ENCODE measurements around the gene GRIK1.

Gene GRIK1

DNA sequence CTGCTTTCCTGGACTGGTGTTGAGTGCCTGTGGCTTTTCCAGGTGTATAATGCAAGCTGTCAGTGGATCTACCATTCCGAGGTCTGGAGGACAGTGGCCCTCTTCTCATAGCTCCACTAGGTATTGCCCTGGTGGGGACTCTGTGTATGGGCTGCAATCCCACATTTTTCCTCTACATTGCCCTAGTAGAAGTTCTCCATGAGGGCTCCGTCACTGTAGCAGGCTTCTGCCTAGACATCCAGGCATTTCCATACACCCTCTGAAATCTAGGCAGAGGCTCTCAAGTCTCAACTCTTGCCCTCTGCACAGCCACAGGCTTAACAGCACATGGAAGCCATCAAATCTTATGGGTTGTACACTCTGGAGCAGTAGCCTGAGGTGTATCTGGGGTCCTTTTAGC is 107.6 kb downstream of the GRIK1 start:
- Mint-ChIP-seq H3K4me3 (no peak overlapping the region), H3K27me3 (ENCODE audit: low read depth) (no peaks in the 10 kb centered on the region), H3K27ac (no peak overlapping the region), H3K36me3 (ENCODE audit: low read depth) (no peaks in the 10 kb centered on the region), H3K9me3 (peaks cover 4% of the 10 kb centered on the region), H3K4me1 (ENCODE audit: low read depth) (no peaks in the 10 kb centered on the region)
- no peak for DNase-seq (ENCODE audit: low spot score)

DNA sequence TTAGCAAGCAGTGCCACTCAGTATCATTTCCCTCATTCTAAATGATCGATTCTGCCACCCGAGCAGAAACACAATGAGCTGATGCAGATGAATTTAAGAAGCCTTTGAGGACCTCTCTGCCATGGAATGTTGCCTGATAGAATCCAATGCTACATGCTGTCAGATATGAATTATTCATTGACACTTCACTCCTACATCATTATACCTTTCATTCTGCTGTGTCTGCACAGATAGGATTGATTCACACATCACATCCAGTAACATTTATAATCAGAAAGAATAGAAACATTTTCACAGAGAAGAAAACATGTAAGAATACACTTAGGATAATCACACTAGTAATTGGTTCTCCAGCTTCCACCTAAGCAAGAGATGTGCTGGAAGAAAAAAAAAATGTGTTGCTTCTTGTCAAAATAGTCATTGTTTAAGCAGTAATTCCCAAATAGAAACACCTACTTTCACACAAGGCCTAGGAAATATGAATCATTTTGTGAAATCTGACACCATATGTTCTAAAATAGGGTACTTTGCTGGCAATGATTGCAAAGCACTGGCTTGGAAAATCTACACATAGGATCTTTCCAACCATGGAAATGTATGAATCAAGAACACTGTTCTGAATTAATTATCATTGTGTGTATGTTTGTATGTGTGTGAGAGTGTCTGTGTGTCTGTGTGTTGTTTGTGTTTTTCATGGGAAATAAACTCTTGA is 110.1 kb downstream of the GRIK1 start:
- H3K36me3 Mint-ChIP-seq (ENCODE audit: low read depth) = no peaks in the 10 kb centered on the region
- no peaks in the 10 kb centered on the region for H3K4me1 Mint-ChIP-seq (ENCODE audit: low read depth)
- no peak overlapping the region for H3K27ac Mint-ChIP-seq
- no peak for DNase-seq (ENCODE audit: low spot score)
- H3K4me3 Mint-ChIP-seq = no peak overlapping the region
- peaks cover 4% of the 10 kb centered on the region for H3K9me3 Mint-ChIP-seq
- no peaks in the 10 kb centered on the region for H3K27me3 Mint-ChIP-seq (ENCODE audit: low read depth)

DNA sequence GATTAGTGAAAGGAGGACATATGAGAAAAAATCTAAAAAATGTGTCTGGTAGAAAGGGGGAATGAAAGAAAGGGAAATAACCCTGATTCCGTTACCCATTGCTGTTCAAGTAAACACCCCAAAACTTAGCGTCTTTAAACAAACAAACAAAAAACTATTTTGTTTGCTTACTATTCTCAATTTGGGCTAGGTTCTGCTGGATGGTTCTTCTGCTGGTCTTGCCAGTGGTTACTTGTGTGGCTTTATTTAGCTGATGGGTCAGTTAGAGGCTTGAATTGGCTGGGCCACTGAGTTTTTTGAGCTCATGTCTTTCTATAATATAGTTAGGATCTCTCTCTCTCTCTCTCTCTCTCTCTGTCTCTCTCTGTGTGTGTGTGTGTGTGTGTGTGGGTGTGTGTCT is 112.1 kb downstream of the GRIK1 start:
- Mint-ChIP-seq H3K9me3 (peaks cover 4% of the 10 kb centered on the region), H3K27ac (no peak overlapping the region), H3K4me3 (no peak overlapping the region), H3K4me1 (ENCODE audit: low read depth) (no peaks in the 10 kb centered on the region), H3K36me3 (ENCODE audit: low read depth) (no peaks in the 10 kb centered on the region), H3K27me3 (ENCODE audit: low read depth) (no peaks in the 10 kb centered on the region)
- no peak for DNase-seq (ENCODE audit: low spot score)

DNA sequence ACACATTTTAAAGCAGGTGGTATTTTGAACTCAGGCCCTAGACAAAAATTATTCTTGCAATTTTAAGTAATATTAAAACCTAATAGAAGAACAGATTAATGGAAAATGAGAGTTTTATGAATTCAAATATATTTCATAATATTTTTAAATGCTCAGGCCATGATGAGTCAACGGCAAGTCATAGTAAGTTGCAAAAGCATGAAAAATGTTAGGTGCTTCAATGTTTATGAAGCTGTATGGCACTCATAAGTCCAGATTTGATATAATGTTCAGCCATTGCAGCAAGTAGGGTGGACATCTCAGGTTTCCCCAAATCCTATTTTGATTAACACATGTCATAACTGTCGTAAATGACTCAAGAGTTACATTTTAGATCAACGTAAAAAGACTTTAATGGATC is 112.6 kb downstream of the GRIK1 start:
- no peak overlapping the region for H3K27ac Mint-ChIP-seq
- H3K36me3 Mint-ChIP-seq (ENCODE audit: low read depth) = no peaks in the 10 kb centered on the region
- H3K4me1 Mint-ChIP-seq (ENCODE audit: low read depth) = no peaks in the 10 kb centered on the region
- no peak for DNase-seq (ENCODE audit: low spot score)
- no peaks in the 10 kb centered on the region for H3K27me3 Mint-ChIP-seq (ENCODE audit: low read depth)
- H3K4me3 Mint-ChIP-seq = no peak overlapping the region
- peaks cover 4% of the 10 kb centered on the region for H3K9me3 Mint-ChIP-seq

DNA sequence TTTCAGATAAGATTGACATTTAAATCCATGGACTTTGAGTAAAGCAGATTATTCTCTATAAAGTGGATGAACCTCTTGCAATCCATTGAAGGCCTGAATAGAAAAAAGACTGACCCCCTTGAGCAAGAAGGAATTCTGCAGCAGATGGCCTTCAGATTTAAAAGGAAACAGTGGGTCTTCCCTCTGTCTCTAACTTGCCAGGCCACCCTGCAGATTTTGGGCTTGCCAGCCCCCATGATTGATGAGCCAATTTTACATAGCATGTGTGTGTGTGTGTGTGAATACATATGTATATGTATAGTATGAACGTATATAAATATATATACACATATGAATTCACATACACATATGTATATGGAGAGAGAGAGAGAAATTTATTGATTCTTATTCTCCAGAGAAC is 113.4 kb downstream of the GRIK1 start:
- H3K27ac Mint-ChIP-seq = no peak overlapping the region

DNA sequence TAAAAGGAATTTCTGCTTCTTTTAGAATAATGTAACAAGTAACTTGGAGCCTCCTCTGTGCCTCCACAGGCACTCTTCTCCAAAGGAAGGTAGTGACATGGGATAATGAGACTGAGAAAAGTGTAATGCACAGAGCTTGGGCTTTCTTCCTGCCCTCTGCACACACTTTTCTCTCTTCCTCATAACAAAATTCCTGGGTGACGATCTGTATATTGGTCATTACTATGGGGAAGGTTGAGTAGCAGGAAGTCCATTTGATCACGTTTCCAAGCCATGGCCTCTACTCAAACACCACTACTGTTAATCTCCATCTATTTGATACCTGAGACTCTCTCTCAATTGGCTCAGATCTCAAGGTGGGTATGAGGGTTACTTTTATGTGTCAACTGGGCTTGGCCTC is 113.9 kb downstream of the GRIK1 start:
- Mint-ChIP-seq H3K4me3 (no peak overlapping the region), H3K36me3 (ENCODE audit: low read depth) (no peaks in the 10 kb centered on the region), H3K27me3 (ENCODE audit: low read depth) (no peaks in the 10 kb centered on the region), H3K9me3 (no peaks in the 10 kb centered on the region), H3K27ac (no peak overlapping the region), H3K4me1 (ENCODE audit: low read depth) (no peaks in the 10 kb centered on the region)
- DNase-seq (ENCODE audit: low spot score) = no peak

More for the DNA sequence above, 113.4 kb downstream of the GRIK1 start:
- H3K9me3 Mint-ChIP-seq = peaks cover 3% of the 10 kb centered on the region
- H3K4me3 Mint-ChIP-seq = no peak overlapping the region
- DNase-seq (ENCODE audit: low spot score) = no peak
- no peaks in the 10 kb centered on the region for H3K27me3 Mint-ChIP-seq (ENCODE audit: low read depth)
- H3K36me3 Mint-ChIP-seq (ENCODE audit: low read depth) = no peaks in the 10 kb centered on the region
- H3K4me1 Mint-ChIP-seq (ENCODE audit: low read depth) = no peaks in the 10 kb centered on the region

DNA sequence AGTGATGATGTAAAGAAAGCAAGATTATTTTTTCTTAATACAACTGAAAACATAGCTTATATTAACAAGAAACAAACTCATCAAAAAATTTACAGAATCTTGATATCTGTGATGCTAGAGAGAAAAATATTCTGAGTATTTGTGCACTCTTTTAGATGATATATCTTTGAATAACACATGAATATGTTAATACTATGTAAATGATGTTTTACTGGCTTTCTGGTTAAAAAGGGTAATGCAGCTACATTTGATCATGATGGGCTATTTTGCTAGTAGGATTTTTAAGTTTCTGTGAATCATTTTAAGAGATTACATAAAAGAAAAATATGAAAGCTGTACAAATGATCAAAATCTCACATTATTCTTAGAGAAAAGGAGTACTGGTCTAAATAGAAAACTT is 114.5 kb downstream of the GRIK1 start:
- DNase-seq (ENCODE audit: low spot score) = no peak
- no peaks in the 10 kb centered on the region for H3K4me1 Mint-ChIP-seq (ENCODE audit: low read depth)
- no peaks in the 10 kb centered on the region for H3K36me3 Mint-ChIP-seq (ENCODE audit: low read depth)
- no peaks in the 10 kb centered on the region for H3K27me3 Mint-ChIP-seq (ENCODE audit: low read depth)
- no peak overlapping the region for H3K27ac Mint-ChIP-seq
- H3K4me3 Mint-ChIP-seq = no peak overlapping the region
- H3K9me3 Mint-ChIP-seq = no peaks in the 10 kb centered on the region

DNA sequence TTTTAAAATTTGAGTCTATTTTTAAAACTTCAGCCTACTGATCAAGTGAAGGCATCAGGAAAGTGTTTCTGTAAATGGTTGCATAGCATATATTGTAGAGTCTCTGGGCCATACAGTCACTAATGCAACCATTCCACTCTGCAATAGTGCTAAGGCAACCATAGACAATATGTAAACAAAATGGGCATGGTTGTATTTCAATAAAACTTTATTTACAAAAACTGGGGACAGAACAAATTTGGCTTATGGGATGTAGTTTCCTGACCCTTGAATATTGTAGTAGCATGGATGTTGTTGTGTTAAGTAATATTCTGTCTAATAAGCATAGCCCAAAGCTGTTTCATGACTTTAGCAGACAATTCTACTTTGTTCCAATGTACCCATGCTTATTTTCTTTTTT is 117.7 kb downstream of the GRIK1 start:
- H3K4me1 Mint-ChIP-seq (ENCODE audit: low read depth) = no peaks in the 10 kb centered on the region
- H3K9me3 Mint-ChIP-seq = no peaks in the 10 kb centered on the region
- H3K27me3 Mint-ChIP-seq (ENCODE audit: low read depth) = no peaks in the 10 kb centered on the region
- no peak overlapping the region for H3K4me3 Mint-ChIP-seq
- H3K36me3 Mint-ChIP-seq (ENCODE audit: low read depth) = no peaks in the 10 kb centered on the region
- no peak overlapping the region for H3K27ac Mint-ChIP-seq
- no peak for DNase-seq (ENCODE audit: low spot score)

DNA sequence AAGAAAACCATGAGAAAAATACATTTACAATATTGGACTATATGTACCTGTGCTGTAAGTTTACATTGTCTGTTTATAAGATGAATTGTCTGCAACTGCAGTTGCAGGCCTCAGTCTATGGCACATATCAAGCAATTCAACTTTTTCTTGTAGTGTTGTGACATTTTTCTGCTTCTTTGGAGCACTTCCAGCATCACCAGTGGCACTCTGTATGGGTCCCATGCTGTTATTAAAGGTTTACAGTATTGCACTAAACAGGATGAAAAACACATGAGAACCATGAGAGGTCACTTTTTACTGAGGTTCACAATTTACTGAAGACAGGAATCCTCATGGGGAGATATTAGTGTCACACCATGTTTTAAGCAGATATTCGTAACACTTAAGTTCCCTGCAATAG is 118.6 kb downstream of the GRIK1 start:
- DNase-seq (ENCODE audit: low spot score) = no peak
- Mint-ChIP-seq H3K36me3 (ENCODE audit: low read depth) (no peaks in the 10 kb centered on the region), H3K4me3 (no peak overlapping the region), H3K27me3 (ENCODE audit: low read depth) (no peaks in the 10 kb centered on the region), H3K4me1 (ENCODE audit: low read depth) (no peaks in the 10 kb centered on the region), H3K27ac (no peak overlapping the region), H3K9me3 (no peaks in the 10 kb centered on the region)

DNA sequence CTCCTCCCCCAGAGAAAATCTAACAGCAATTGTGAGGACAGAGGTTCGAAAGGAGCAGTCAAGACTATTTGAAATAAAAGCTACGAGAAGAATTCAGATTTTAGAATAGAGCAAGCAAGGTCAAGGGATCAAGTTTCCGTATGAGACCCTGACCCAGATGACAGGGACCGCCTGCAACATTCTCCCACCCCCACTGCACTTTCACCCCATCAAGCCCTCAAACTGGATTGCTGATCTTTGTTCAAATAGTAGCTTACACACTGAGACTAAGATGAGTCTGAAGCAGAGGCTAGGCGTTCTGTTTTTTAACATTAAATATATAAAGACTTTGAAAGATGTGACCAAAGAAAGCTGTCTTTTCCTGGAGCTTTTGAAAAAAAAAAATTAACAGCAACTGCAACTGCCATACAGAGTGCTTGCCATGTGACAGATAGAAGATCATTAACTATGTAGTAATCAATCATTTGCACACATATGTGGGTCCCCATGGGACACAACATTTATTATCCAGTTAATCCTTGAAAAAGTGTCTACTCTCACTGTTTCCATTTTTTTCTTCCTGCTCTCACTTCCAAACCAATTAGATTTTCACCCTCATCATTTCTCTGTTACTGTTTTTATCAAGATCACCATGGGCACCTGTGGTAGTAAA is 120.0 kb downstream of the GRIK1 start:
- Mint-ChIP-seq H3K9me3 (no peaks in the 10 kb centered on the region), H3K27me3 (ENCODE audit: low read depth) (no peaks in the 10 kb centered on the region), H3K4me3 (no peak overlapping the region), H3K4me1 (ENCODE audit: low read depth) (no peaks in the 10 kb centered on the region), H3K36me3 (ENCODE audit: low read depth) (no peaks in the 10 kb centered on the region), H3K27ac (no peak overlapping the region)
- no peak for DNase-seq (ENCODE audit: low spot score)

DNA sequence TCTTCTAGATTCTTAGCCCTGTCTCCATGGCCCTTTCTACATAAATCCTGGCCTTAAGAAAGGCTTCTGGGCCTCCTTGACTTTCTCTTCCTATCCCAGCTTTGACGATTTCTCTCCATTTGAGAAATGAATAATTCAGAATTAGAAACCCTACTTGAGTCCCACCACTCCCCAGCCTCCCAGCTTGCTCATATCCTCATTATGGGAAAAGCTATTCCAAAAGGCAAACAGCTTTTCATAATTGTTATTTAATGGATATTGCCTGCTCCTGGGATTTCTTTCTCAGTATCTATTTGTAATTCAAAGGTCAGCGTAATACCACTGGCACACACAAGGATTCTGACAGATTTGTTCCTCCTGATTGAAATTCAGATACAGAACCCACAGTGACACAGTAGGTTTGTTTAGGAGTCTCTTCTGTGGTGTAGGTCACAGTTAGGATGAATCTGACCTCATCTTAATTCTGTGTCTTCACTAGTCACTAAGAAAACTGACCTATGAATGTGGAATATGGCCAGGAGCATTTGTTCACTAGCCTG is 121.3 kb downstream of the GRIK1 start:
- Mint-ChIP-seq H3K9me3 (no peaks in the 10 kb centered on the region), H3K27ac (no peak overlapping the region), H3K4me1 (ENCODE audit: low read depth) (no peaks in the 10 kb centered on the region), H3K4me3 (no peak overlapping the region), H3K36me3 (ENCODE audit: low read depth) (no peaks in the 10 kb centered on the region), H3K27me3 (ENCODE audit: low read depth) (no peaks in the 10 kb centered on the region)
- DNase-seq (ENCODE audit: low spot score) = no peak

DNA sequence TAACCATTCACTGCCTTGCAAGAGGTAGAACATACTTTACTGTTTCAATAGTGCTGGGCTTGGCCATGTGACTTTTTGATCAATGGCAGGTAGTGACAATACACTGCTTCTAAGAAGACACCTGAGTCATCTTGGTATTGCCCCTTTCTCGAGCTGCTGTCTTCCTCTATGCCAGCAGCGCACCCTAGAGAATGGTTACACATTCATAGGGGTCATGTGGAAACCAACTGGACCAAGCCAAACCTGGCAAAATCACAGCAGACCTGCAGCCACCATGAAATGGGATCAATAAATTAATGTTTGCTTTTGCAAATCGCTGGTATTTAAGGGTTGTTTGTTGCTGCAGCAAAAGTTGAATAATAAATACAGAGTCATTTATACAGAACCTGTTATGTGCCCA is 122.3 kb downstream of the GRIK1 start:
- no peak for DNase-seq (ENCODE audit: low spot score)
- Mint-ChIP-seq H3K4me1 (ENCODE audit: low read depth) (no peaks in the 10 kb centered on the region), H3K4me3 (no peak overlapping the region), H3K27ac (no peak overlapping the region), H3K27me3 (ENCODE audit: low read depth) (no peaks in the 10 kb centered on the region), H3K9me3 (no peaks in the 10 kb centered on the region), H3K36me3 (ENCODE audit: low read depth) (no peaks in the 10 kb centered on the region)

DNA sequence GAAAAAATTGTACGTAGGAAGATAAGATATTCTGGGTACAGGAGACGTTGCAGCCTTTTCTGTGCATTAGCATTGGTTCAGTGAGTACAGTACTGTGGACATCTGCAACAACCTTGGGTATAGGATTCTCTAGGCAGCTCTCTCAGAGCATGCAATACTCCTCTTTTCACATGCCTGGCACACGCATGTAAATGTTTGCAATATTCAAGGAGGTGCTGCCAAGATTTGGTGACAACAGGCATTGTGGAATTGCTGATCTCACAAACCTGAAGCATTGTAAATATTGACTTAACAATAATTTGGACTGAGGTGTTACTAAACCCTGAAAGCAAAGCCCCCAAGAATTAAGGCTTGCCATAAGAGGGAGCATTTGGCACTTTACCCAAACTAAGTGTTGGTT is 126.8 kb downstream of the GRIK1 start:
- DNase-seq (ENCODE audit: low spot score) = no peak
- H3K4me3 Mint-ChIP-seq = no peak overlapping the region
- H3K27me3 Mint-ChIP-seq (ENCODE audit: low read depth) = no peaks in the 10 kb centered on the region
- no peak overlapping the region for H3K27ac Mint-ChIP-seq
- H3K4me1 Mint-ChIP-seq (ENCODE audit: low read depth) = no peaks in the 10 kb centered on the region
- no peaks in the 10 kb centered on the region for H3K36me3 Mint-ChIP-seq (ENCODE audit: low read depth)
- no peaks in the 10 kb centered on the region for H3K9me3 Mint-ChIP-seq

DNA sequence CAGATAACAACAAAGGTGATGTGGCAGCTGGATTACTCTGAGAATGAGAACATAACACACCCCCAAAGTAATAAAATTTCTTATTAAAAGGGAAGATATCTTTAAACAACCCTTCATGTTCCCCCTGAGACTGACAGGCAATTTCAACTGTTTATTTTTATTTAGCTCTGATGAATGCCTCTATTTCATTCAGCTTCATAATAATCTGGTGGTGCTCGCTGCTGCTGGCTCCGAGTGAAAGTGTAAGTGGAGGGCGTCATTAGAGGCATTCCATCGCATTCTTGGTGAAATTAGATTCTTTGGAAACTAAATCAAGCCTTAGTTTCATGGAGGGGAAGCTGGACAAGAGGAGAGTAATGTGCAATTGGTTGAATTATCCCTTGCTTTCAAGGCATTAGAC is 128.9 kb downstream of the GRIK1 start:
- Mint-ChIP-seq H3K27me3 (ENCODE audit: low read depth) (no peaks in the 10 kb centered on the region), H3K4me1 (ENCODE audit: low read depth) (no peaks in the 10 kb centered on the region), H3K9me3 (no peaks in the 10 kb centered on the region), H3K27ac (no peak overlapping the region), H3K4me3 (no peak overlapping the region), H3K36me3 (ENCODE audit: low read depth) (no peaks in the 10 kb centered on the region)
- DNase-seq (ENCODE audit: low spot score) = no peak

DNA sequence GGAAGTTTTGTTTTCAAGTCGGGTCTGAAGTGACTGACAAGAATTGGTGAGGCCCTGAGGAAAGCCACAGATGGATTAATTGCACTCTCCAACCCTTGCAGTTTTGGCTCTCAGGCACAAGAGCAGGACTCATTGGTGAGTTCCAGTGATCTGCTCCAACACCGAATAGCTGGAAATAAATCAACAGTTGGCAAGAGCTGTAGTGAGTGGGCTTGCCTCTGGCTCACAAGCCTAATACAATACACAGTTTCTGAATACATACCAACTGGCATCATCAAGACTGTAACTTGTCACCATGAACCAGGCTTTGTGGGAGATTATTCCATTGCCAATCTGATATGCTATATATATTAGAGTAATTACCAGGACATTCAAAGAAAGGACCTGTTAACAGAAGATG is 131.6 kb downstream of the GRIK1 start:
- no peaks in the 10 kb centered on the region for H3K27me3 Mint-ChIP-seq (ENCODE audit: low read depth)
- H3K36me3 Mint-ChIP-seq (ENCODE audit: low read depth) = no peaks in the 10 kb centered on the region
- H3K4me3 Mint-ChIP-seq = no peak overlapping the region
- no peaks in the 10 kb centered on the region for H3K4me1 Mint-ChIP-seq (ENCODE audit: low read depth)
- no peak for DNase-seq (ENCODE audit: low spot score)
- no peak overlapping the region for H3K27ac Mint-ChIP-seq
- H3K9me3 Mint-ChIP-seq = no peaks in the 10 kb centered on the region
